ENCODE results near the gene DPH2. TPM values are rescaled to one million over a fixed set of nuclear protein-coding genes. Genes with fewer than 3 reads are reported as not detected.

Gene DPH2
- total RNA-seq, 1 donor from 2014 or later: 15.0 TPM

DNA sequence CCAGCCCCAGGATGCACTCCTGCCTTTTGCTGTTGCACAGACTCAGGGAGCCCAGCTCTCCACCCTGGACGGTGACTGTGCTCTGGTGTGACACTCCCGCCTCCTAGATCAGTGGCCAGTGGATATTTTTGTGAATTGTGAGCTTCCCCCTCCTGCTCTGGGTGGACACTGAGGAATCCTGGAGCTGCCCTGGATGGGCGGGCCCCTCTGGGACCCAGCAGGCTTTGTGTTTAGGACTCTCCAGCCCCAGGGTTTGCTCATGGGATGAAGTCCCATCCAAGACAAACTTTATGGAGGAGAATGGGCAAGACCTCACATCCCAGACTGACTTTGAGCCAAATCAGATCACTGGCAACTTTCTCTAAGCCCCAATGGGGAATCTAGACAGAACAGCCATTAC, 45.4 kb downstream of the DPH2 start:
- no peaks in the 10 kb centered on the region for H3K4me1 ChIP-seq
- no peak overlapping the region for H3K4me3 ChIP-seq
- no peak for ATAC-seq
- no peaks in the 10 kb centered on the region for H3K27me3 ChIP-seq (ENCODE audit: low read depth)
- no peaks in the 10 kb centered on the region for H3K9me3 ChIP-seq
- intact Hi-C loops (cut with DNase I): no loop called here
- H3K36me3 ChIP-seq: no peaks in the 10 kb centered on the region
- TF ChIP-seq, protein P1, sequence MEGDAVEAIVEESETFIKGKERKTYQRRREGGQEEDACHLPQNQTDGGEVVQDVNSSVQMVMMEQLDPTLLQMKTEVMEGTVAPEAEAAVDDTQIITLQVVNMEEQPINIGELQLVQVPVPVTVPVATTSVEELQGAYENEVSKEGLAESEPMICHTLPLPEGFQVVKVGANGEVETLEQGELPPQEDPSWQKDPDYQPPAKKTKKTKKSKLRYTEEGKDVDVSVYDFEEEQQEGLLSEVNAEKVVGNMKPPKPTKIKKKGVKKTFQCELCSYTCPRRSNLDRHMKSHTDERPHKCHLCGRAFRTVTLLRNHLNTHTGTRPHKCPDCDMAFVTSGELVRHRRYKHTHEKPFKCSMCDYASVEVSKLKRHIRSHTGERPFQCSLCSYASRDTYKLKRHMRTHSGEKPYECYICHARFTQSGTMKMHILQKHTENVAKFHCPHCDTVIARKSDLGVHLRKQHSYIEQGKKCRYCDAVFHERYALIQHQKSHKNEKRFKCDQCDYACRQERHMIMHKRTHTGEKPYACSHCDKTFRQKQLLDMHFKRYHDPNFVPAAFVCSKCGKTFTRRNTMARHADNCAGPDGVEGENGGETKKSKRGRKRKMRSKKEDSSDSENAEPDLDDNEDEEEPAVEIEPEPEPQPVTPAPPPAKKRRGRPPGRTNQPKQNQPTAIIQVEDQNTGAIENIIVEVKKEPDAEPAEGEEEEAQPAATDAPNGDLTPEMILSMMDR (IDR thresholded peaks at IDR 0.05): no peak
- no peak overlapping the region for H3K27ac ChIP-seq
- no peak for DNase-seq

DNA sequence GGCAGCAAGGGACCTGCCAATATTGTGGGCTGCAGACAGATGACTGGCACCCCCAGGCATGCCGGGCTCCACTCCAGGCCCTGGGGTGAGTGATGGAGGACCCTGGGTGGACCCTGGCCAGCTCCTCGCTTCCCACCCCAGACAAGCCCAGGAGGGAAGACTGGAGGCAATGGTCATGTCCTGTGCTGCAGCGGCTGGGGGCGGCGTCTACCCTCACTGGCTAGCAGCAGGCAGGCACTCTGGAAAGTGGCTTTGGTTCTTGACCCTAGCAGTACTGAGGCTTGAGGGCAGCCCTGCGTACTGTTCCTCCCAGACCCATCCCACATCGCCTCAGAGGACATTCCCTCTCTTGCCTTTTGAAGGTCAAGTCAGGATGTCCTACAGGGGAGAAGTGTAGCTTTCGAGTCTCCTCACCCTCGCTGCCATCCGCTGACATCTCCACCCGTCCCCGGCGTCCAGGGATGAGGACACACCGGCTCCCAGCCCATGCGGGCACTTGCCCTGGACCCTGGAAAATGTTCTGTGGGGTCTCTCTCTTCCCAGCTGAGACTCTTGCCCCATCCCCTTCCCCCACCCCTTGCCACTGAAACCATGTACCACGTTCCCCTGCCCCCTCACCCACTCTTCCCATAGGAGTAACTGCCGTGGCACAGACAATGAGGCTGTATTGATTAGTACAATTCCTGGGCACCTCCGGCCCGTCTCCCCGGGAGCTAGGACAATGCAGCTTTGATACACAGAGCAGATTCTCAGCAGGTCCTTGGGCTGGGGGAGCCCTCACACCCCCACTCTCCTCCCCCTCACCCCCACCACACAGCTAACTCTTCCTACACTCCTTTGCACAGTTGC, 46.5 kb downstream of the DPH2 start:
- ATAC-seq (no peak), DNase-seq (no peak)
- no peak overlapping the region for H3K4me3 ChIP-seq
- TF ChIP-seq, protein P1 (IDR thresholded peaks at IDR 0.05): no peak
- no peak overlapping the region for H3K27ac ChIP-seq
- no peaks in the 10 kb centered on the region for H3K4me1 ChIP-seq
- no peaks in the 10 kb centered on the region for H3K36me3 ChIP-seq
- H3K27me3 ChIP-seq (ENCODE audit: low read depth): no peaks in the 10 kb centered on the region
- no peaks in the 10 kb centered on the region for H3K9me3 ChIP-seq
- intact Hi-C loops (cut with DNase I): no loop called here

DNA sequence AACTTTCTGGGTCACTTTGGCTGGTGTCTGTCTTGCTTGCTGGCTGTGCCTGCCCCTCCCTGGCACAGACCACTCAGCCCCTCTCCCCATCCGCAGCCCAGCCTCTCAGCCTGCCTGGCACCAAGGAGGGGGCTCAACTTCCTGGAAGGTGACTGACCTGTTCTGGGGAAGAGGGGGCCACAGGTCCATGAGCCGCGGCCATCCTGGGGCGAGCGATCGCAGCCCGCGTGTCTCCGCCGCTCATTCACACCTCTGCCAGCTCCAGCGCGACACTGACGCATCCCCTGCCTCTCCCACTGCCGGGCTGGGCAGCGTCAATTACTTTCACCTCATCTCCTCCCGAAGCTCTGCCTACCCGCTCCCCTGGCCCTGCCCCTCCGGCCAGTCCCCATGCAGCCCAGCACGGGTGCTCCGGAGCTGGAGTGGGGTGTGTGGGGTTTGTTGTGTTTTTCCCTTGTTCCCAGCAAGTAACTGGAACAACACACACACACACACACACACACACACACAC, 47.1 kb downstream of the DPH2 start:
- TF ChIP-seq, protein P1 (IDR thresholded peaks at IDR 0.05): no peak
- intact Hi-C loops (cut with DNase I): no loop called here
- Histone ChIP-seq H3K4me3 (no peak overlapping the region), H3K27ac (no peak overlapping the region), H3K36me3 (no peaks in the 10 kb centered on the region), H3K9me3 (no peaks in the 10 kb centered on the region), H3K4me1 (no peaks in the 10 kb centered on the region), H3K27me3 (ENCODE audit: low read depth) (no peaks in the 10 kb centered on the region)
- DNase-seq: no peak
- ATAC-seq: no peak

DNA sequence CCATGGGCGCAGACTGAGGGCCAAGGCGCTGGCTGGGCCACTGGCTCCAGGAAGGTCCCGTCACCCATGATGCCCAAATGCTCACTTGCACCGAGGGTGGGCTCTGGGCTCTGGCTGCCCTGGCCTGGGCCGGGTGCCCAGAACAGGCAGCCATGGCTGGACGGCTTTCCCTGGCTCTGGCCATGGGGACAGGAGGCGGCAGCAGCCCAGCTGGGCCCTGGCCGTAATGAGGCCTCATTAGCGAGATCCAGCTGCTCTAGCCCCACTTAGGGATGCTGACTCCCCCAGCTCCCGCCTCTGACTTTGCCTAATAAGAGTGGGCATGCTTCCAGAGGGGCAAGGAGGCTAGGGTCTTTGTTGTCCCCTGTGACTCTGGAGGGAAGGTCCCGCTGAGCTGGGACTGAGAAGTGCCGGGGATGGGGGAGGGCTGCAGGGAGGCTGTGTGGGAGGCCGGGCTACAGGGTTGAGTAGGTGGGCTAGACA, 49.7 kb downstream of the DPH2 start:
- no peak overlapping the region for H3K27ac ChIP-seq
- no peak overlapping the region for H3K4me3 ChIP-seq
- no peak for DNase-seq
- peaks cover 3% of the 10 kb centered on the region for H3K36me3 ChIP-seq
- intact Hi-C loops (cut with DNase I): no loop called here
- TF ChIP-seq, protein P1 (IDR thresholded peaks at IDR 0.05): no peak
- H3K4me1 ChIP-seq: no peaks in the 10 kb centered on the region
- H3K27me3 ChIP-seq (ENCODE audit: low read depth): no peaks in the 10 kb centered on the region
- no peaks in the 10 kb centered on the region for H3K9me3 ChIP-seq
- no peak for ATAC-seq

DNA sequence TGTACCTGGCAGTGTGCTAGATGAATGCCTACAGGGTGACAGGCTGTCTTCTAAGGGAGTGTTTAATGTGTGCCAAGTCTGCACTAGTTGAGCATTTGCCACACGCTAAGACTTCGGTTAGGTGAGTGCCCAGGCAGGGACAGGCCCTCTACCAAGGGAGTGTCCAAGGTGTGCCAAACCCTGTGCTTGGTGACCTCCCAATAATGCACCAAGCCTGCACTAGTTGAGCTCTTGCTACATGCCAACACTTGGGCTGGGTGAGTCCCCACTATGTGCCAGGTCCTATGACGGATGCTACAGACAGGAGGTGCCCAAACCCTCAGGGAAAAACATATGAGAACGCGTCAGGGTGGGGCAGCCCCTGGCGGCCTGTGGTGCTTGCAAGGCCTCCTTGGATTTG, 50.7 kb downstream of the DPH2 start:
- TF ChIP-seq, protein P1 (IDR thresholded peaks at IDR 0.05): no peak
- Histone ChIP-seq H3K36me3 (peaks cover 3% of the 10 kb centered on the region), H3K4me3 (no peak overlapping the region), H3K4me1 (no peaks in the 10 kb centered on the region), H3K27me3 (ENCODE audit: low read depth) (no peaks in the 10 kb centered on the region), H3K9me3 (no peaks in the 10 kb centered on the region), H3K27ac (no peak overlapping the region)
- no peak for DNase-seq
- intact Hi-C loops (cut with DNase I): no loop called here
- no peak for ATAC-seq
